VCaP (cell line): ENCODE measurements around the gene TBC1D1.

Experiments used
- H3K27ac ChIP-seq: fragments of 450-650 bp; 2 replicates; pipeline ENCODE4 v1.5.1; 2017
- CTCF ChIP-seq: fragments of 450-650 bp; conservative IDR thresholded peaks from 2 replicates; pipeline ENCODE4 v1.5.1; 2017; ENCODE audit warnings: mild to moderate bottlenecking, moderate library complexity

The TBC1D1 gene

GRCh38 chr4:37976507-37976906 lies 85.6 kb downstream of the TBC1D1 start:
- peak overlapping the region; percentile 77; the same call in 1 of the 2 replicates for H3K27ac ChIP-seq
- no peak for TF ChIP-seq CTCF

- H3K27ac ChIP-seq: peak overlapping the region; percentile 77
- no peak for TF ChIP-seq CTCF
These were observed 86.1 kb downstream of the TBC1D1 start for GRCh38 chr4:37976991-37977470.

- peak overlapping the region; percentile 77 for H3K27ac ChIP-seq
- TF ChIP-seq CTCF: peak; percentile 94
These were observed 86.8 kb downstream of the TBC1D1 start for GRCh38 chr4:37977471-37978247.

GRCh38 chr4:37978248-37978924 lies 87.5 kb downstream of the TBC1D1 start:
- H3K27ac ChIP-seq: peak overlapping the region; percentile 77; the same call in 1 of the 2 replicates
- no peak for TF ChIP-seq CTCF

- TF ChIP-seq CTCF: no peak
- H3K27ac ChIP-seq: no peak overlapping the region
These were observed 89.4 kb downstream of the TBC1D1 start for GRCh38 chr4:37980246-37980645.

GRCh38 chr4:37981425-37981824 lies 90.5 kb downstream of the TBC1D1 start:
- no peak for TF ChIP-seq CTCF
- H3K27ac ChIP-seq: no peak overlapping the region

- TF ChIP-seq CTCF: no peak
- no peak overlapping the region for H3K27ac ChIP-seq
These were observed 91.2 kb downstream of the TBC1D1 start for GRCh38 chr4:37981844-37982720.
